ENCODE results near the gene ZSCAN16. TPM values are rescaled to one million over a fixed set of nuclear protein-coding genes. Genes with fewer than 3 reads are reported as not detected.
A peak's percentile ranks its signal among the peaks of the same experiment; 100 is the strongest.

ZSCAN16 gene
- total and polyA plus RNA-seq, 2 of the 13 experiments (the other 11 are each of a cell fraction or from before 2014, with no cell fraction given) = 5.7 to 12.7 TPM

- TF ChIP-seq ZBTB14 (CRISPR knock-in tag; IDR thresholded peaks at IDR 0.05) (no peak), MATR3 (CRISPR knock-in tag; IDR thresholded peaks at IDR 0.05) (no peak), ZNF24 (IDR thresholded peaks at IDR 0.05) (0 out of 2 replicates have a peak, but pooled peaks have one; percentile 47), KDM5A (IDR thresholded peaks at IDR 0.05; ENCODE audit: borderline replicate concordance, low read length) (peak; percentile 97), ETS1 (CRISPR knock-in tag; IDR thresholded peaks at IDR 0.05) (no peak), ZNF180 (CRISPR knock-in tag; IDR thresholded peaks at IDR 0.05; ENCODE audit: borderline replicate concordance, low read depth) (0 out of 2 replicates have a peak, but pooled peaks have one; percentile 20), SCMH1 (CRISPR knock-in tag; IDR thresholded peaks at IDR 0.05; ENCODE audit: borderline replicate concordance) (no peak), ZNF335 (CRISPR knock-in tag; IDR thresholded peaks at IDR 0.05) (peak; percentile 98), NKX3-1 (CRISPR knock-in tag; IDR thresholded peaks at IDR 0.05) (peak; percentile 55; the same call in 1 of the 2 replicates), U2AF1 (optimal IDR thresholded peaks at IDR 0.05; ENCODE audit: low read depth, low read length) (peak; percentile 97), AHR (CRISPR knock-in tag; IDR thresholded peaks at IDR 0.05) (peak; percentile 95), PHF5A (CRISPR knock-in tag; IDR thresholded peaks at IDR 0.05; ENCODE audit: low read depth, unreplicated experiment) (peak; percentile 37), BORCS8-MEF2B (CRISPR knock-in tag; IDR thresholded peaks at IDR 0.05) (peak; percentile 97), GPBP1L1 (CRISPR knock-in tag; IDR thresholded peaks at IDR 0.05) (no peak)
- TF ChIP-seq, protein P1, sequence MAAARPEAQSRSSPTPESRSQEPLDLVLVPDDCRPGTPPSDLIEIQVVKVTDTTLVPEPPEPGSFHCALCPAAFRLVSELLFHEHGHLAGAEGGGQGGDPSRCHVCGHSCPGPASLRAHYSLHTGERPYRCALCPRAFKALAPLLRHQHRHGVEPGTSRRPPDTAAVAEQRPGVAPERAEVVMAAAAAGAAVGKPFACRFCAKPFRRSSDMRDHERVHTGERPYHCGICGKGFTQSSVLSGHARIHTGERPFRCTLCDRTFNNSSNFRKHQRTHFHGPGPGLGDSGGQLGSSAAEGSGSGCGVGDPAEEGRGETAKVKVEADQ (CRISPR knock-in tag; IDR thresholded peaks at IDR 0.05; ENCODE audit: borderline replicate concordance) = peak; percentile 98
- TF ChIP-seq, protein P2, sequence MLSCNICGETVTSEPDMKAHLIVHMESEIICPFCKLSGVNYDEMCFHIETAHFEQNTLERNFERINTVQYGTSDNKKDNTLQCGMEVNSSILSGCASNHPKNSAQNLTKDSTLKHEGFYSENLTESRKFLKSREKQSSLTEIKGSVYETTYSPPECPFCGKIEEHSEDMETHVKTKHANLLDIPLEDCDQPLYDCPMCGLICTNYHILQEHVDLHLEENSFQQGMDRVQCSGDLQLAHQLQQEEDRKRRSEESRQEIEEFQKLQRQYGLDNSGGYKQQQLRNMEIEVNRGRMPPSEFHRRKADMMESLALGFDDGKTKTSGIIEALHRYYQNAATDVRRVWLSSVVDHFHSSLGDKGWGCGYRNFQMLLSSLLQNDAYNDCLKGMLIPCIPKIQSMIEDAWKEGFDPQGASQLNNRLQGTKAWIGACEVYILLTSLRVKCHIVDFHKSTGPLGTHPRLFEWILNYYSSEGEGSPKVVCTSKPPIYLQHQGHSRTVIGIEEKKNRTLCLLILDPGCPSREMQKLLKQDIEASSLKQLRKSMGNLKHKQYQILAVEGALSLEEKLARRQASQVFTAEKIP (CRISPR knock-in tag; IDR thresholded peaks at IDR 0.05; ENCODE audit: borderline replicate concordance) = no peak
- TF ChIP-seq, protein P3, sequence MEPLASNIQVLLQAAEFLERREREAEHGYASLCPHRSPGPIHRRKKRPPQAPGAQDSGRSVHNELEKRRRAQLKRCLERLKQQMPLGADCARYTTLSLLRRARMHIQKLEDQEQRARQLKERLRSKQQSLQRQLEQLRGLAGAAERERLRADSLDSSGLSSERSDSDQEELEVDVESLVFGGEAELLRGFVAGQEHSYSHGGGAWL (CRISPR knock-in tag; IDR thresholded peaks at IDR 0.05) = peak; percentile 93
- TF ChIP-seq, protein P4, sequence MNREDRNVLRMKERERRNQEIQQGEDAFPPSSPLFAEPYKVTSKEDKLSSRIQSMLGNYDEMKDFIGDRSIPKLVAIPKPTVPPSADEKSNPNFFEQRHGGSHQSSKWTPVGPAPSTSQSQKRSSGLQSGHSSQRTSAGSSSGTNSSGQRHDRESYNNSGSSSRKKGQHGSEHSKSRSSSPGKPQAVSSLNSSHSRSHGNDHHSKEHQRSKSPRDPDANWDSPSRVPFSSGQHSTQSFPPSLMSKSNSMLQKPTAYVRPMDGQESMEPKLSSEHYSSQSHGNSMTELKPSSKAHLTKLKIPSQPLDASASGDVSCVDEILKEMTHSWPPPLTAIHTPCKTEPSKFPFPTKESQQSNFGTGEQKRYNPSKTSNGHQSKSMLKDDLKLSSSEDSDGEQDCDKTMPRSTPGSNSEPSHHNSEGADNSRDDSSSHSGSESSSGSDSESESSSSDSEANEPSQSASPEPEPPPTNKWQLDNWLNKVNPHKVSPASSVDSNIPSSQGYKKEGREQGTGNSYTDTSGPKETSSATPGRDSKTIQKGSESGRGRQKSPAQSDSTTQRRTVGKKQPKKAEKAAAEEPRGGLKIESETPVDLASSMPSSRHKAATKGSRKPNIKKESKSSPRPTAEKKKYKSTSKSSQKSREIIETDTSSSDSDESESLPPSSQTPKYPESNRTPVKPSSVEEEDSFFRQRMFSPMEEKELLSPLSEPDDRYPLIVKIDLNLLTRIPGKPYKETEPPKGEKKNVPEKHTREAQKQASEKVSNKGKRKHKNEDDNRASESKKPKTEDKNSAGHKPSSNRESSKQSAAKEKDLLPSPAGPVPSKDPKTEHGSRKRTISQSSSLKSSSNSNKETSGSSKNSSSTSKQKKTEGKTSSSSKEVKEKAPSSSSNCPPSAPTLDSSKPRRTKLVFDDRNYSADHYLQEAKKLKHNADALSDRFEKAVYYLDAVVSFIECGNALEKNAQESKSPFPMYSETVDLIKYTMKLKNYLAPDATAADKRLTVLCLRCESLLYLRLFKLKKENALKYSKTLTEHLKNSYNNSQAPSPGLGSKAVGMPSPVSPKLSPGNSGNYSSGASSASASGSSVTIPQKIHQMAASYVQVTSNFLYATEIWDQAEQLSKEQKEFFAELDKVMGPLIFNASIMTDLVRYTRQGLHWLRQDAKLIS (CRISPR knock-in tag; IDR thresholded peaks at IDR 0.05) = no peak
Observed at GRCh38 chr6:28141500-28142329, 17.3 kb downstream of the ZSCAN16 start, which contains the start of gene ZKSCAN8 (continued).
